Keratinocyte (primary cell): ENCODE measurements around the gene NDUFS1. TPM values are rescaled to one million over a fixed set of nuclear protein-coding genes. Genes with fewer than 3 reads are reported as not detected.
"Not testable (repeated sequence)": the region's sequence is repeated elsewhere in the genome, so short reads cannot be mapped to it uniquely, and the experiment has no call there.

Experiments
- DNase-seq: peaks from one replicate; pipeline ENCODE4 v3.0.0-alpha.2; 2011; ENCODE audit warnings: low read depth, missing footprints, low spot score
- FAIRE-seq: peaks from 2 replicates; lab custom pipeline; 2011; peaks lifted over from hg19 to GRCh38; lab: Jason Lieb, UNC
- H2AFZ ChIP-seq: 2 replicates; pipeline ENCODE4 v1.6.0; 2012; ENCODE audit warnings: low read length, control low read depth, inconsistent platforms; ENCODE audit not compliant: control insufficient read depth
- H3K27ac ChIP-seq: 2 replicates; pipeline ENCODE4 v1.5.1; 2011; ENCODE audit warnings: low read length; ENCODE audit not compliant: control insufficient read depth, insufficient read depth
- H3K27me3 ChIP-seq: 3 replicates; pipeline ENCODE4 v1.6.0; 2011; ENCODE audit warnings: low read length; ENCODE audit not compliant: control insufficient read depth, insufficient read depth; ENCODE audit errors: extremely low read depth
- H3K36me3 ChIP-seq, 2 experiments: 2 replicates in 1 of 2; 3 replicates in 1 of 2; pipeline ENCODE4 v1.5.1; 2011; ENCODE audit warnings: low read length in 2 of 2, mild to moderate bottlenecking in 1 of 2; ENCODE audit not compliant: control insufficient read depth in 2 of 2, insufficient read depth in 2 of 2; ENCODE audit errors: extremely low read depth in 1 of 2
- H3K4me1 ChIP-seq: 3 replicates; pipeline ENCODE4 v1.5.1; 2011; ENCODE audit warnings: low read length; ENCODE audit not compliant: control insufficient read depth, insufficient read depth; ENCODE audit errors: extremely low read depth
- H3K4me2 ChIP-seq: 3 replicates; pipeline ENCODE4 v1.6.0; 2011; ENCODE audit warnings: low read depth, low read length; ENCODE audit not compliant: control insufficient read depth, insufficient read depth; ENCODE audit errors: extremely low read depth
- H3K4me3 ChIP-seq, 3 experiments: fragments of 200-600 bp in 1 of 3; sonication (generic) in 1 of 3; 2 replicates in 2 of 3; 3 replicates in 1 of 3; pipeline ENCODE4 v1.5.1; 2011 to 2016; ENCODE audit warnings: low read length in 3 of 3, mild to moderate bottlenecking in 3 of 3, control low read depth in 2 of 3, inconsistent platforms in 1 of 3, low read depth in 1 of 3, mixed read lengths in 1 of 3, mixed run types in 1 of 3, moderate library complexity in 1 of 3; ENCODE audit not compliant: control insufficient read depth in 2 of 3, insufficient read depth in 2 of 3; ENCODE audit errors: extremely low read depth in 1 of 3
- H3K79me2 ChIP-seq: 2 replicates; pipeline ENCODE4 v1.6.0; 2012; ENCODE audit warnings: low read length; ENCODE audit not compliant: control insufficient read depth, insufficient read depth
- H3K9ac ChIP-seq: 3 replicates; pipeline ENCODE4 v1.6.0; 2011; ENCODE audit warnings: low read length; ENCODE audit not compliant: control insufficient read depth, insufficient read depth; ENCODE audit errors: extremely low read depth
- H3K9me1 ChIP-seq: 3 replicates; pipeline ENCODE4 v1.6.0; 2011; ENCODE audit warnings: low read length; ENCODE audit not compliant: control insufficient read depth, insufficient read depth; ENCODE audit errors: extremely low read depth
- H3K9me3 ChIP-seq: 2 replicates; pipeline ENCODE4 v1.5.1; 2012; ENCODE audit warnings: low read depth, low read length; ENCODE audit not compliant: control insufficient read depth
- H4K20me1 ChIP-seq: 3 replicates; pipeline ENCODE4 v1.6.0; 2011; ENCODE audit warnings: low read length; ENCODE audit not compliant: control insufficient read depth, insufficient read depth; ENCODE audit errors: extremely low read depth
- EZH2 ChIP-seq: IDR thresholded peaks from one replicate; pipeline ENCODE4 v1.6.1; 2012; ENCODE audit warnings: inconsistent platforms, mild to moderate bottlenecking, low read length, moderate library complexity
- dilution Hi-C: fragments of 300-500 bp; cut with MboI; formaldehyde crosslinking; loops from one replicate; pipeline ENCODE4 v1.7.0; 2020; ENCODE audit warnings: low sequenced_read_pairs; ENCODE audit not compliant: extremely low pct_ligation_motif_present
- polyA plus RNA-seq, 5 experiments: library from polyadenylated mRNA; depleted of rRNA in 3 of 5; stranded (reverse) in 3 of 5; stranded (forward) in 1 of 5; unstranded in 1 of 5; fragments of >200 nt; gene quantifications; 1 replicate in 1 of 5; 2 replicates in 3 of 5; 3 replicates in 1 of 5; pipeline versions ENCODE4 v1.2.1 to v1.2.3, GENCODE V29; 2011 to 2012; ENCODE audit warnings: missing spikeins in 2 of 5, low read depth in 1 of 5, low replicate concordance in 1 of 5
- TF ChIP-seq, protein P1 (sequence below), 3 experiments: IDR thresholded peaks in 1 of 3; conservative IDR thresholded peaks in 1 of 3; optimal IDR thresholded peaks in 1 of 3; 2 replicates in 2 of 3; 3 replicates in 1 of 3; pipeline versions ENCODE3 to v1.5.1; 2011; ENCODE audit warnings: low read length in 3 of 3, mild to moderate bottlenecking in 3 of 3, moderate library complexity in 2 of 3, control low read depth in 1 of 3, inconsistent platforms in 1 of 3; ENCODE audit not compliant: insufficient read depth in 2 of 3; ENCODE audit errors: extremely low read depth in 1 of 3

Gene NDUFS1
- polyA plus RNA-seq, 1 donor (not counting 4 experiments of a cell fraction or from before 2014, with no cell fraction given): 83.7 TPM

DNA sequence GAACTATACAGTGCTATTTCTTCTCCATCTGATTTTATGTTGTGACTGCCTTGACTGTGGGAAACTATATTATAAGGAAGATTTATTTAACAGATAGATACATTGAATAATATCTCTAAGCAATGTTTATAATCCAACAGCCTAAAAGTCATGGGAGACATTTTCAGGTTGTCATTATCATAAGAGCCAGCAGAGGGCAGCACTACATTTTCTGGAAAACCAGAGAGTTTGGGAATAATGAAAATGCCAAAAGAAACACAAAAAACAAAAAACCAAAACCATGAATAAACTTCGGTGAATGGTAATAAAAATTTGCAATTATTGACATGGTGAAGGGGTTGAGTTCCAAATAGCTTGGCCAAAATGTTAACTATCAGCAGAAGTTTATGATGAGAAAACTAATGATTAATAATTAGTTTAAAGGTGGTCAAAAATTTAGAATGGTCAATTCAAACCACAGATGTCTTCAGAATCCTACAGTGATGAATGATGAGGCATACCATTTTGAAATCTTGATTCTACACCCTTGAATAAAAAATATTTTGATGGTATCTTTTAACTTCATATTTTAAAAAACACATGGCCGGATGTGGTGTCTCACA is 5.1 kb upstream of the NDUFS1 start:
- H3K9me3 ChIP-seq: no peaks in the 10 kb centered on the region
- H4K20me1 ChIP-seq: peaks cover 5% of the 10 kb centered on the region
- peaks cover 19 to 22% of the 10 kb centered on the region in 2 experiments for H3K36me3 ChIP-seq
- H3K79me2 ChIP-seq: peaks cover 33% of the 10 kb centered on the region
- peaks cover 9% of the 10 kb centered on the region for H3K4me1 ChIP-seq
- H3K4me3 ChIP-seq: no peak overlapping the region
- FAIRE-seq: no peak
- dilution Hi-C loops: no loop called here
- no peak overlapping the region for H3K4me2 ChIP-seq
- no peaks in the 10 kb centered on the region for H3K9me1 ChIP-seq
- no peak for TF ChIP-seq EZH2
- TF ChIP-seq, protein P1, sequence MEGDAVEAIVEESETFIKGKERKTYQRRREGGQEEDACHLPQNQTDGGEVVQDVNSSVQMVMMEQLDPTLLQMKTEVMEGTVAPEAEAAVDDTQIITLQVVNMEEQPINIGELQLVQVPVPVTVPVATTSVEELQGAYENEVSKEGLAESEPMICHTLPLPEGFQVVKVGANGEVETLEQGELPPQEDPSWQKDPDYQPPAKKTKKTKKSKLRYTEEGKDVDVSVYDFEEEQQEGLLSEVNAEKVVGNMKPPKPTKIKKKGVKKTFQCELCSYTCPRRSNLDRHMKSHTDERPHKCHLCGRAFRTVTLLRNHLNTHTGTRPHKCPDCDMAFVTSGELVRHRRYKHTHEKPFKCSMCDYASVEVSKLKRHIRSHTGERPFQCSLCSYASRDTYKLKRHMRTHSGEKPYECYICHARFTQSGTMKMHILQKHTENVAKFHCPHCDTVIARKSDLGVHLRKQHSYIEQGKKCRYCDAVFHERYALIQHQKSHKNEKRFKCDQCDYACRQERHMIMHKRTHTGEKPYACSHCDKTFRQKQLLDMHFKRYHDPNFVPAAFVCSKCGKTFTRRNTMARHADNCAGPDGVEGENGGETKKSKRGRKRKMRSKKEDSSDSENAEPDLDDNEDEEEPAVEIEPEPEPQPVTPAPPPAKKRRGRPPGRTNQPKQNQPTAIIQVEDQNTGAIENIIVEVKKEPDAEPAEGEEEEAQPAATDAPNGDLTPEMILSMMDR (optimal IDR thresholded peaks at IDR 0.05 in 1 of 3, IDR thresholded peaks at IDR 0.05 in 1 of 3, conservative IDR thresholded peaks at IDR 0.05 in 1 of 3; ENCODE audit: extremely low read depth in 1 of 3, insufficient read depth in 2 of 3, low read length in 3 of 3): peak in 2 of 3 experiments; percentile 42 to 46
- H3K27ac ChIP-seq: no peak overlapping the region
- H3K9ac ChIP-seq: no peak overlapping the region
- H3K27me3 ChIP-seq: no peaks in the 10 kb centered on the region
- no peak overlapping the region for H2AFZ ChIP-seq
- no peak for DNase-seq

DNA sequence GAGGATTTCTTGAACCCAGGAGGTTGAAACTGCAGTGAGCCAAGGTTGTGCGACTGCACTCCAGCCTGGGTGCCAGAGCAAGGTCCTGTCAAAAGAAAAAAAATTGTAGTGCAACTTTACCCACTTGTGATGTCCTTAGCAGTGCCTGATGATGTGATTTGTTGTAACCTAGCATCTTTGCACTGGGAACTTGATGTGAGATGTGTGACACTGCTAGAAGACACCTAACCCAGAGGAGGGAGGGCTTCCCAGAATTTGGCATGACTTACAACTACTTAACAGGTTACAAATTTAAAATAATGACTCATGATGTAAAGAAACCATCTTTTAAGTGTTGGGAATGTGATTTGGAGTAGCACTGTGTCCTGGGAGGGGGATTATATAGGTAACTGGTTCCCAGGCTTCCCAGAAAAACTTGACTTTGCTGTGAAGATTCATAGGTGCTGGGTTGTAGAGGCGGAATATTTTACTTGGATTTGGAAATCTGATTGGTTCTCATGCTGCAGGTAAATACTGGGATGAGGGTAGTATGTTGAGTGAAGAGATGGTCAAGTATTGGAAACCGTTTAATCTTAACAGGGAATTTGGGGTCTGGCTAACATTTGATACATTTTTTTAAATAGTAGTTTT is 4.1 kb upstream of the NDUFS1 start:
- Histone ChIP-seq H3K4me3 (no peak overlapping the region), H3K9ac (no peak overlapping the region), H3K27me3 (no peaks in the 10 kb centered on the region), H3K36me3 (peaks cover 19 to 22% of the 10 kb centered on the region in 2 experiments), H3K27ac (no peak overlapping the region), H3K79me2 (peaks cover 41% of the 10 kb centered on the region), H3K9me1 (no peaks in the 10 kb centered on the region), H2AFZ (no peak overlapping the region), H3K4me2 (no peak overlapping the region), H3K4me1 (peaks cover 9% of the 10 kb centered on the region), H3K9me3 (no peaks in the 10 kb centered on the region), H4K20me1 (peaks cover 5% of the 10 kb centered on the region)
- no peak for DNase-seq
- TF ChIP-seq, protein P1 (optimal IDR thresholded peaks at IDR 0.05 in 1 of 3, IDR thresholded peaks at IDR 0.05 in 1 of 3, conservative IDR thresholded peaks at IDR 0.05 in 1 of 3; ENCODE audit: extremely low read depth in 1 of 3, insufficient read depth in 2 of 3, low read length in 3 of 3): no peak
- TF ChIP-seq EZH2: no peak
- no peak for FAIRE-seq
- dilution Hi-C loops: no loop called here

DNA sequence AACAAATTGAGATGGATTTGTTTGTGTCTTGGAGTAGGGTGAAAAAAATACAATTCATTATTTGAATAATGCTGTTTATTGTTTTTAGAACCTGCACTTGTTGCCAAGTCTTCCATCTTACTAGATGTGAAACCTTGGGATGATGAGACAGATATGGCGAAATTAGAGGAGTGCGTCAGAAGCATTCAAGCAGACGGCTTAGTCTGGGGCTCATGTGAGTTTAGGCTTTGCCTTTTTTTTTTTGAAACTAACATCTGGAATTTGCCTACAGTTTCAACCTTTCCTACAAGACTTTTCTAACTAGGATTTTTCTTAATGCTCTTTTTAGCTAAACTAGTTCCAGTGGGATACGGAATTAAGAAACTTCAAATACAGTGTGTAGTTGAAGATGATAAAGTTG is 3.2 kb upstream of the NDUFS1 start:
- DNase-seq, H3K27me3 ChIP-seq, H2AFZ ChIP-seq, H3K4me2 ChIP-seq, H3K4me3 ChIP-seq, H3K9ac ChIP-seq, FAIRE-seq, H3K9me3 ChIP-seq, dilution Hi-C loops, H4K20me1 ChIP-seq, H3K9me1 ChIP-seq, H3K27ac ChIP-seq: not testable (repeated sequence)
- Histone ChIP-seq H3K4me1 (peaks cover 14% of the 10 kb centered on the region), H3K36me3 (peaks cover 19 to 22% of the 10 kb centered on the region in 2 experiments), H3K79me2 (peaks cover 51% of the 10 kb centered on the region)
